Thyroid gland (tissue), 4 donors: ENCODE results near the gene SUPT7L. TPM values are rescaled to one million over a fixed set of nuclear protein-coding genes. Genes with fewer than 3 reads are reported as not detected.

ENCODE experiments used
- DNase-seq, 2 donors: peaks; one replicate each; pipeline ENCODE4 v3.0.0-alpha.2; 2019
- H3K27ac ChIP-seq, 3 donors: fragments of 200-600 bp; sonication (generic); 1 replicate in 2 of 3; 2 replicates in 1 of 3; pipeline ENCODE4 v1.5.1; 2016 to 2019; ENCODE audit warnings: mild to moderate bottlenecking in 1 of 3, moderate library complexity in 1 of 3
- H3K27me3 ChIP-seq: fragments of 200-600 bp; sonication (generic); one replicate; pipeline ENCODE4 v1.5.1; 2019
- H3K36me3 ChIP-seq, 2 donors: fragments of 200-600 bp; sonication (generic); one replicate each; pipeline ENCODE4 v1.5.1; 2016 to 2019
- H3K4me1 ChIP-seq, 2 donors: fragments of 200-600 bp; sonication (generic); one replicate each; pipeline ENCODE4 v1.5.1; 2017 to 2019
- H3K4me3 ChIP-seq, 3 donors: fragments of 200-600 bp; sonication (generic); replicated peaks in 1 of 3; 1 replicate in 2 of 3; 2 replicates in 1 of 3; pipeline ENCODE4 v1.5.1; 2016; ENCODE audit warnings: mild to moderate bottlenecking in 1 of 3
- H3K9me3 ChIP-seq: fragments of 200-600 bp; sonication (generic); one replicate; pipeline ENCODE4 v1.5.1; 2017
- CTCF ChIP-seq, 6 experiments: fragments of 200-600 bp in 3 of 6; fragments of 450-650 bp in 3 of 6; sonication (generic) in 3 of 6; IDR thresholded peaks; one replicate each; pipeline ENCODE4 v1.5.1; 2016 to 2019; ENCODE audit warnings: antibody characterized with exemption in 6 of 6, mild to moderate bottlenecking in 2 of 6, inconsistent platforms in 1 of 6, moderate library complexity in 1 of 6
- POLR2A ChIP-seq, 2 donors: fragments of 450-650 bp; IDR thresholded peaks; one replicate each; pipeline ENCODE4 v1.6.1; 2017; ENCODE audit warnings: antibody characterized with exemption in 2 of 2, mild to moderate bottlenecking in 2 of 2, moderate library complexity in 1 of 2
- WGBS, 2 donors: methylation state at CpG; one replicate each; pipeline ENCODE4 v1.1.5; 2017; 5-methylcytosine and 5-hydroxymethylcytosine counted together
- intact Hi-C: fragments of 100-400 bp; cut with DNase I; formaldehyde crosslinking; loops from one replicate; pipeline ENCODE4 v1.15.1; 2023
- total RNA-seq, 4 donors: library from RNA; depleted of rRNA; stranded (reverse); fragments of >200 nt; gene quantifications; one replicate each; pipeline ENCODE4 v1.2.3, GENCODE V29; 2016

SUPT7L gene
- total RNA-seq, 4 donors from 2014 or later, result 24.9 to 38.1 (median 29.6) TPM

GRCh38 chr2:27710640-27711430 is 47.4 kb upstream of the SUPT7L start:
- Histone ChIP-seq H3K9me3 (no peaks in the 10 kb centered on the region), H3K27me3 (no peaks in the 10 kb centered on the region), H3K36me3 (no peaks in the 10 kb centered on the region), H3K4me1 (peaks cover 0 to 12% of the 10 kb centered on the region in 2 donors), H3K27ac (no peak overlapping the region), H3K4me3 (no peak overlapping the region)
- intact Hi-C loops, result no loop called here
- TF ChIP-seq POLR2A (IDR thresholded peaks at IDR 0.05), result no peak
- no peak for TF ChIP-seq CTCF (IDR thresholded peaks at IDR 0.05)
- 87 to 94% methylated on average over 7 to 8 of the region's 8 CpGs for WGBS, 2 donors
- no peak for DNase-seq

GRCh38 chr2:27709960-27710575 is 46.7 kb upstream of the SUPT7L start:
- H3K36me3 ChIP-seq, result no peaks in the 10 kb centered on the region
- DNase-seq, result no peak
- WGBS, 2 donors, result 94 to 95% methylated on average over 7 of the region's 7 CpGs
- H3K4me3 ChIP-seq, result no peak overlapping the region
- no peaks in the 10 kb centered on the region for H3K9me3 ChIP-seq
- TF ChIP-seq POLR2A (IDR thresholded peaks at IDR 0.05) (no peak), CTCF (IDR thresholded peaks at IDR 0.05) (no peak)
- H3K4me1 ChIP-seq, result peaks cover 0 to 15% of the 10 kb centered on the region in 2 donors
- no peaks in the 10 kb centered on the region for H3K27me3 ChIP-seq
- H3K27ac ChIP-seq, result no peak overlapping the region
- intact Hi-C loops, result loop anchor here (5.0 kb wide), 1 partner anchor 697 kb away; no protein-coding TSS in a partner anchor

- Histone ChIP-seq H3K4me3 (no peak overlapping the region), H3K27ac (no peak overlapping the region), H3K27me3 (no peaks in the 10 kb centered on the region), H3K4me1 (peaks cover 0 to 15% of the 10 kb centered on the region in 2 donors), H3K9me3 (no peaks in the 10 kb centered on the region), H3K36me3 (no peaks in the 10 kb centered on the region)
- DNase-seq, result no peak
- WGBS, 2 donors, result 18 to 40% methylated on average over 2 of the region's 2 CpGs
- intact Hi-C loops, result loop anchor here (5.0 kb wide), 1 partner anchor 698 kb away; no protein-coding TSS in a partner anchor
- TF ChIP-seq CTCF (IDR thresholded peaks at IDR 0.05), result no peak
- TF ChIP-seq POLR2A (IDR thresholded peaks at IDR 0.05), result no peak
Measured at GRCh38 chr2:27709326-27709725, 45.9 kb upstream of the SUPT7L start.

GRCh38 chr2:27708666-27709065 is 45.3 kb upstream of the SUPT7L start:
- Histone ChIP-seq H3K36me3 (no peaks in the 10 kb centered on the region), H3K4me1 (peaks cover 0 to 19% of the 10 kb centered on the region in 2 donors), H3K27me3 (no peaks in the 10 kb centered on the region), H3K9me3 (no peaks in the 10 kb centered on the region), H3K27ac (no peak overlapping the region), H3K4me3 (no peak overlapping the region)
- intact Hi-C loops, result loop anchor here (5.0 kb wide), 1 partner anchor 699 kb away; no protein-coding TSS in a partner anchor
- 83 to 88% methylated on average over 3 of the region's 3 CpGs for WGBS, 2 donors
- DNase-seq, result no peak
- TF ChIP-seq CTCF (IDR thresholded peaks at IDR 0.05) (no peak), POLR2A (IDR thresholded peaks at IDR 0.05) (no peak)

- no peak overlapping the region for H3K4me3 ChIP-seq
- peaks cover 0 to 21% of the 10 kb centered on the region in 2 donors for H3K4me1 ChIP-seq
- no peak overlapping the region for H3K27ac ChIP-seq
- H3K36me3 ChIP-seq, result no peaks in the 10 kb centered on the region
- TF ChIP-seq CTCF (IDR thresholded peaks at IDR 0.05) (no peak), POLR2A (IDR thresholded peaks at IDR 0.05) (no peak)
- intact Hi-C loops, result loop anchor here (5.0 kb wide), 1 partner anchor 699 kb away; no protein-coding TSS in a partner anchor
- 89 to 91% methylated on average over 7 of the region's 7 CpGs for WGBS, 2 donors
- H3K9me3 ChIP-seq, result no peaks in the 10 kb centered on the region
- no peak for DNase-seq
- H3K27me3 ChIP-seq, result no peaks in the 10 kb centered on the region
Measured at GRCh38 chr2:27708257-27708654, 44.8 kb upstream of the SUPT7L start.
